Measurements from ENCODE around the gene PRB2. TPM values are rescaled to one million over a fixed set of nuclear protein-coding genes. Genes with fewer than 3 reads are reported as not detected.

PRB2 gene
- not detected in 2 replicates for total RNA-seq

DNA sequence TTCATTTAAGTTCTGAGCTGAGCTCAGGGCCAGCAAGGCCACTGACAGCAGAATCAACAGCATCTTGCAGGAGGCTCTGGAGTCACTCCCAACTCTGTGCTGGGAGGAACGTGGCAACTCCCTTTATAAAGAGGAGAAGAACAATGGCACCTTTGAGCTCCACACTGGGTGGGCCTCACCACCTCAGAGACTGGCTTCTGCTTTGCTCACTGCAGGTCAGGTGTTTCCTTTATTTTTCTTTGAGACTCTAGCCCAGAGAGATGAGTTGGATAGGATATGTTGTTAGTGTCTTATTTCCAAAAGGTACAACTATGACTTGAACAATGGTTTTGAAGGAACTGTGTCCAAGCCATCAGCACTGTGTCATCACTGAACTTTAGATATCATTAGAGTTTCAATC lies at the start of gene PRB2:
Gene PRB2, minus strand, starts transcription at position 101 of the 400 bp plus-strand sequence. Its CDS starts 38 bp downstream, at position 63.

Other genes with a start within 250 kb of the PRB2 start
- 7.8 and 8.9 TPM in 2 replicates for gene SMIM10L1, start 224.4 kb downstream of the PRB2 start, total RNA-seq
- not detected in 2 replicates for gene TAS2R42, start 208.6 kb downstream of the PRB2 start, total RNA-seq
- gene PRB3, start 125.9 kb downstream of the PRB2 start, total RNA-seq: not detected in 2 replicates
- not detected in 2 replicates for gene PRB4, start 85.1 kb downstream of the PRB2 start, total RNA-seq

Measured in epithelial cell of alveolus of lung (primary cell).